ENCODE measurements around the gene TMEM131L.
"Not testable (repeated sequence)": the region's sequence is repeated elsewhere in the genome, so short reads cannot be mapped to it uniquely, and the experiment has no call there.

TMEM131L gene

GRCh38 chr4:153499005-153499404 is 32.8 kb downstream of the TMEM131L start:
- DNase-seq (ENCODE audit: low spot score) = no peak

GRCh38 chr4:153501578-153501977 is 35.4 kb downstream of the TMEM131L start:
- no peak for DNase-seq (ENCODE audit: low spot score)

- DNase-seq (ENCODE audit: low spot score) = no peak
Observed at GRCh38 chr4:153502584-153502983, 36.4 kb downstream of the TMEM131L start.

GRCh38 chr4:153506341-153507309 is 40.5 kb downstream of the TMEM131L start:
- DNase-seq (ENCODE audit: low spot score) = no peak

GRCh38 chr4:153507310-153508073 is 41.3 kb downstream of the TMEM131L start:
- no peak for DNase-seq (ENCODE audit: low spot score)

GRCh38 chr4:153509212-153509611 is 43.1 kb downstream of the TMEM131L start:
- not testable (repeated sequence) for DNase-seq (ENCODE audit: low spot score)

- no peak for DNase-seq (ENCODE audit: low spot score)
Observed at GRCh38 chr4:153509724-153510123, 43.6 kb downstream of the TMEM131L start.

- DNase-seq (ENCODE audit: low spot score) = no peak
Observed at GRCh38 chr4:153510252-153511001, 44.3 kb downstream of the TMEM131L start.

- DNase-seq (ENCODE audit: low spot score) = no peak
Observed at GRCh38 chr4:153511104-153511503, 44.9 kb downstream of the TMEM131L start.

GRCh38 chr4:153512162-153512852 is 46.1 kb downstream of the TMEM131L start:
- no peak for DNase-seq (ENCODE audit: low spot score)

- no peak for DNase-seq (ENCODE audit: low spot score)
Observed at GRCh38 chr4:153512952-153513500, 46.9 kb downstream of the TMEM131L start.

GRCh38 chr4:153513596-153513995 is 47.4 kb downstream of the TMEM131L start:
- DNase-seq (ENCODE audit: low spot score) = peak; percentile 50

- DNase-seq (ENCODE audit: low spot score) = peak; percentile 62
Observed at GRCh38 chr4:153514001-153514526, 47.9 kb downstream of the TMEM131L start.

- DNase-seq (ENCODE audit: low spot score) = no peak
Observed at GRCh38 chr4:153514688-153515426, 48.7 kb downstream of the TMEM131L start.

GRCh38 chr4:153517159-153517558 is 51.0 kb downstream of the TMEM131L start:
- DNase-seq (ENCODE audit: low spot score) = no peak

GRCh38 chr4:153518001-153518400 is 51.8 kb downstream of the TMEM131L start:
- DNase-seq (ENCODE audit: low spot score) = no peak

GRCh38 chr4:153518637-153519389 is 52.7 kb downstream of the TMEM131L start:
- no peak for DNase-seq (ENCODE audit: low spot score)

GRCh38 chr4:153519687-153520086 is 53.5 kb downstream of the TMEM131L start:
- DNase-seq (ENCODE audit: low spot score) = no peak

GRCh38 chr4:153520227-153520626 is 54.1 kb downstream of the TMEM131L start:
- no peak for DNase-seq (ENCODE audit: low spot score)

Measured in AG20443 (cell line).